B cell (primary cell): ENCODE measurements around the gene NAV2. TPM values are rescaled to one million over a fixed set of nuclear protein-coding genes. Genes with fewer than 3 reads are reported as not detected.

ENCODE experiments used
- ATAC-seq: fragments of 200-7000 bp; cut with Tn5 transposase; one replicate; pipeline ENCODE4 v1.10.0; 2021; ENCODE audit warnings: low read depth, mild to moderate bottlenecking, moderate number of reproducible peaks, moderate library complexity
- CTCF ChIA-PET: fragments of 350-600 bp; sonication (Branson Sonifier 250); formaldehyde crosslinking; loops from one replicate; lab custom pipeline; 2021; ENCODE audit warnings: antibody characterized with exemption, inconsistent platforms; lab: Charles Lee
- POLR2A ChIA-PET: fragments of 350-600 bp; sonication (Branson Sonifier 250); formaldehyde crosslinking; loops from one replicate; lab custom pipeline; 2021; ENCODE audit warnings: antibody characterized with exemption; lab: Charles Lee
- DNase-seq: peaks from one replicate; pipeline ENCODE4 v3.0.0; 2013
- H2AFZ ChIP-seq: 2 replicates; pipeline ENCODE4 v1.6.1; 2012; ENCODE audit warnings: mild to moderate bottlenecking, low read depth, low read length; ENCODE audit not compliant: insufficient read depth, poor library complexity, severe bottlenecking
- H3K27ac ChIP-seq, 2 donors: 1 replicate in 1 of 2; 2 replicates in 1 of 2; pipeline ENCODE4 v1.5.1; 2012 to 2013; ENCODE audit warnings: low read length in 2 of 2, mild to moderate bottlenecking in 2 of 2, moderate library complexity in 1 of 2
- H3K27me3 ChIP-seq, 4 experiments: fragments of 200-600 bp in 1 of 4; sonication (generic) in 1 of 4; replicated peaks in 1 of 4; 1 replicate in 2 of 4; 2 replicates in 2 of 4; pipeline versions ENCODE4 v1.6.1 to v1.7.0; 2013 to 2016; ENCODE audit warnings: low read length in 3 of 4, mild to moderate bottlenecking in 2 of 4, mixed read lengths in 1 of 4, moderate library complexity in 1 of 4; ENCODE audit not compliant: insufficient read depth in 4 of 4, control insufficient read depth in 3 of 4; ENCODE audit errors: control extremely low read depth in 1 of 4
- H3K36me3 ChIP-seq, 2 experiments: replicated peaks in 1 of 2; 1 replicate in 1 of 2; 2 replicates in 1 of 2; pipeline versions ENCODE4 v1.6.1 to v1.7.1; 2013; ENCODE audit warnings: low read length in 1 of 2; ENCODE audit not compliant: insufficient read depth in 2 of 2, control insufficient read depth in 1 of 2; ENCODE audit errors: control extremely low read depth in 1 of 2, extremely low read depth in 1 of 2
- H3K4me1 ChIP-seq, 2 donors: fragments of 200-600 bp in 1 of 2; sonication (generic) in 1 of 2; 1 replicate in 1 of 2; 2 replicates in 1 of 2; pipeline versions ENCODE4 v1.5.1 to v1.6.1; 2013 to 2017; ENCODE audit warnings: low read length in 2 of 2; ENCODE audit not compliant: control insufficient read depth in 2 of 2, insufficient read depth in 2 of 2
- H3K4me2 ChIP-seq: replicated peaks from 2 replicates; pipeline ENCODE3; 2012; ENCODE audit warnings: mild to moderate bottlenecking, low read depth, low read length; ENCODE audit not compliant: poor library complexity, severe bottlenecking
- H3K4me3 ChIP-seq, 5 experiments: fragments of 200-600 bp in 1 of 5; sonication (generic) in 1 of 5; 1 replicate in 3 of 5; 2 replicates in 2 of 5; pipeline versions ENCODE4 v1.5.1 to v1.7.0; 2011 to 2016; ENCODE audit warnings: low read length in 4 of 5, mild to moderate bottlenecking in 4 of 5, low read depth in 2 of 5, control low read depth in 1 of 5, moderate library complexity in 1 of 5; ENCODE audit not compliant: insufficient read depth in 1 of 5; ENCODE audit errors: control extremely low read depth in 1 of 5, extremely low read depth in 1 of 5
- H3K79me2 ChIP-seq: fragments of 200-600 bp; sonication (generic); one replicate; pipeline ENCODE4 v1.6.0; 2016; ENCODE audit warnings: low read length; ENCODE audit not compliant: control insufficient read depth, insufficient read depth
- H3K9ac ChIP-seq: fragments of 200-600 bp; sonication (generic); 2 replicates; pipeline ENCODE4 v1.6.1; 2017; ENCODE audit warnings: mild to moderate bottlenecking, low read length, moderate library complexity
- H3K9me3 ChIP-seq, 3 donors: one replicate each; pipeline versions ENCODE4 v1.6.1 to v1.7.1; 2013; ENCODE audit warnings: low read length in 2 of 3; ENCODE audit not compliant: control insufficient read depth in 2 of 3, insufficient read depth in 1 of 3; ENCODE audit errors: control extremely low read depth in 1 of 3
- H4K20me1 ChIP-seq: 2 replicates; pipeline ENCODE4 v1.6.0; 2012; ENCODE audit warnings: mild to moderate bottlenecking, low read length; ENCODE audit not compliant: insufficient read depth, control insufficient read depth, poor library complexity, severe bottlenecking
- H3K27ac Mint-ChIP-seq: one replicate; pipeline ENCODE4 v1.8.0; 2021; ENCODE audit warnings: mixed read lengths
- H3K27me3 Mint-ChIP-seq: one replicate; pipeline ENCODE4 v1.8.0; 2021; ENCODE audit warnings: mixed read lengths
- H3K4me1 Mint-ChIP-seq: one replicate; pipeline ENCODE4 v1.8.0; 2021; ENCODE audit warnings: mixed read lengths
- H3K4me3 Mint-ChIP-seq: one replicate; pipeline ENCODE4 v1.8.0; 2021; ENCODE audit warnings: mixed read lengths
- H3K9me3 Mint-ChIP-seq: one replicate; pipeline ENCODE4 v1.8.0; 2022; ENCODE audit warnings: mixed read lengths; ENCODE audit not compliant: insufficient read depth
- CTCF ChIP-seq: fragments of 200-600 bp; IDR thresholded peaks from one replicate; pipeline ENCODE4 v1.8.0; 2022; ENCODE audit warnings: antibody characterized with exemption, mild to moderate bottlenecking
- EZH2 ChIP-seq: IDR thresholded peaks from 2 replicates; pipeline ENCODE4 v1.6.1; 2012; ENCODE audit warnings: borderline replicate concordance, low read depth, mild to moderate bottlenecking, moderate library complexity, low read length; ENCODE audit not compliant: insufficient read depth, poor library complexity, severe bottlenecking
- WGBS: methylation state at CpG from one replicate; pipeline ENCODE4 v1.1.5; 2013; ENCODE audit warnings: missing lambda C conversion rate; ENCODE audit not compliant: insufficient coverage; 5-methylcytosine and 5-hydroxymethylcytosine counted together
- intact Hi-C: fragments of 100-400 bp; cut with micrococcal nuclease; formaldehyde crosslinking; loops from one replicate; pipeline ENCODE4 v1.10.0; 2022
- polyA plus RNA-seq: library from polyadenylated mRNA; depleted of rRNA; stranded (reverse); fragments of >200 nt; gene quantifications from 2 replicates; pipeline ENCODE4 v1.2.3, GENCODE V29; 2012
- total RNA-seq, 2 donors: library from RNA; stranded (reverse); fragments of 120-200 nt in 1 of 2; gene quantifications; 1 replicate in 1 of 2; 2 replicates in 1 of 2; pipeline versions ENCODE4 v1.2.3 to v1.2.4, GENCODE V29; 2013 to 2022

NAV2 gene
- total and polyA plus RNA-seq, 2 donors (not counting 1 experiment from before 2014, with no cell fraction given), result 0.82 to 22.2 TPM

GRCh38 chr11:20088397-20089225 lies 376.0 kb downstream of the NAV2 start:
- H3K9me3 Mint-ChIP-seq, result no peaks in the 10 kb centered on the region
- ATAC-seq (no peak), DNase-seq (no peak)
- POLR2A ChIA-PET, result no interaction called here
- no peaks in the 10 kb centered on the region for H3K36me3 ChIP-seq
- no peak overlapping the region for H3K27ac ChIP-seq
- H3K27me3 Mint-ChIP-seq, result peaks cover 14% of the 10 kb centered on the region
- peaks cover 0 to 5% (median 0%) of the 10 kb centered on the region in 4 experiments for H3K27me3 ChIP-seq
- H3K9ac ChIP-seq, result no peak overlapping the region
- no peak overlapping the region for H3K4me3 Mint-ChIP-seq
- H3K4me1 Mint-ChIP-seq, result peaks cover 34% of the 10 kb centered on the region
- TF ChIP-seq CTCF, result no peak
- CTCF ChIA-PET, result interaction anchor here (1.2 kb wide), 1 partner anchor 22 kb away, joined by 3 read pairs; no protein-coding TSS in a partner anchor
- H4K20me1 ChIP-seq, result no peaks in the 10 kb centered on the region
- H3K27ac Mint-ChIP-seq, result no peak overlapping the region
- intact Hi-C loops, result loop anchor here (10.0 kb wide), 1 partner anchor 134 kb away; no protein-coding TSS in a partner anchor
- 83% methylated on average over 5 of the region's 12 CpGs for WGBS
- H3K4me2 ChIP-seq, result no peak overlapping the region
- H3K79me2 ChIP-seq, result no peaks in the 10 kb centered on the region
- peaks cover 0 to 4% (median 0%) of the 10 kb centered on the region in 3 donors for H3K9me3 ChIP-seq
- H2AFZ ChIP-seq, result no peak overlapping the region
- no peak overlapping the region for H3K4me3 ChIP-seq
- H3K4me1 ChIP-seq, result peaks cover 23 to 37% of the 10 kb centered on the region in 2 donors

GRCh38 chr11:20089367-20089766 lies 376.7 kb downstream of the NAV2 start:
- Histone ChIP-seq H3K27me3 (peaks cover 0 to 5% (median 0%) of the 10 kb centered on the region in 4 experiments), H3K4me3 (no peak overlapping the region), H2AFZ (no peak overlapping the region), H3K9ac (no peak overlapping the region), H3K79me2 (no peaks in the 10 kb centered on the region), H3K36me3 (no peaks in the 10 kb centered on the region), H4K20me1 (no peaks in the 10 kb centered on the region), H3K4me2 (no peak overlapping the region), H3K27ac (no peak overlapping the region), H3K4me1 (peaks cover 18 to 30% of the 10 kb centered on the region in 2 donors), H3K9me3 (peaks cover 0 to 4% (median 0%) of the 10 kb centered on the region in 3 donors)
- no peak for DNase-seq
- Mint-ChIP-seq H3K4me1 (peaks cover 27% of the 10 kb centered on the region), H3K9me3 (no peaks in the 10 kb centered on the region), H3K4me3 (no peak overlapping the region), H3K27me3 (peaks cover 14% of the 10 kb centered on the region), H3K27ac (no peak overlapping the region)
- ATAC-seq, result no peak
- TF ChIP-seq EZH2, result no peak
- TF ChIP-seq CTCF, result no peak
- intact Hi-C loops, result loop anchor here (10.0 kb wide), 1 partner anchor 135 kb away; no protein-coding TSS in a partner anchor
- WGBS, result 50% methylated on average over 1 of the region's 3 CpGs
- POLR2A ChIA-PET, result no interaction called here
- CTCF ChIA-PET, result interaction anchor here (1.2 kb wide), 1 partner anchor 22 kb away, joined by 3 read pairs; no protein-coding TSS in a partner anchor
